HG02759 (cell line): ENCODE measurements around the gene OR2G6.
"Not testable (repeated sequence)": the region's sequence is repeated elsewhere in the genome, so short reads cannot be mapped to it uniquely, and the experiment has no call there.

Source experiments
- ATAC-seq: cut with Tn5 transposase; IDR thresholded peaks from one replicate; pipeline ENCODE4 v1.9.1; 2021; ENCODE audit warnings: mild to moderate bottlenecking, moderate library complexity; ENCODE audit not compliant: unreplicated experiment

The OR2G6 gene

DNA sequence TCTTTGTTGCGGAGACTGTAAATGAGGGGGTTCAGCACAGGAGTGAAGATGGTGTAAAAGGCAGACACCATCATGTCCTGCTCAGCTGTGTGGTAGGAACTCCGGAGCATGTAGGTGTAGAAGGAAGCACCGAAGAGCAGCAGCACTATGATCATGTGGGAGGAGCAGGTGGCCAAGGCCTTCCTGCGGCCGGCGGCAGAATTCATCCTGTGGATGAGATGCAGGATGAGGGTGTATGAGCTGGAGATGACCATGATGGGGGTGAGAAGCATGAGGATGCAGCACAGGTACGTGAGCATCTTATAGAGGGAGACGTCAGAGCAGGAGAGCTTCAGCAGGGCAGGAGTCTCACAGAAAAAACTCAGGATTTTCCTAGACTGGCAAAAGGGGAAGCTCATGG is 66.0 kb downstream of the OR2G6 start:
- not testable (repeated sequence) for ATAC-seq

DNA sequence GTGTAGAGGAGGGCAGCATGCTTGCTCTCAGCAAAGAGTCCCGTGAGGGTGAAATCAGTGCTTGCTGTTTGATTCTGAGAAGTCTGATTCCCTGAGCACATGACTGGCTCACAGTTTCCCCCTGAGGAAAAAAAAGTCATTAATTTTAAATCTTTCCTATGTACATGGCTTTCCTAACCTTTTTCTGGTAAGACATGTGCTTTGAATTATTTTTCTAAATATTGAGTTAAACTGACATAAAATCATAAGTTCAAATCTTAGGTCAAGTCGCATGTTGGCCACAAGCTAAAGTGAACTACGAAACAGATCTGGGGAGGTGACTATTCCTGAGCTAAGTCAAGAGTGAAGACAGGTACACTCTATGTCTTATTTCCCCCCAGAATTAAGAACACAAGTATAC is 66.8 kb downstream of the OR2G6 start, which contains the start of gene OR2T34:
OR2T34 (minus strand) TSS at position 101 of the 400 bp plus-strand sequence; CDS start at position 101, 0 bp downstream.
- ATAC-seq = not testable (repeated sequence)

DNA sequence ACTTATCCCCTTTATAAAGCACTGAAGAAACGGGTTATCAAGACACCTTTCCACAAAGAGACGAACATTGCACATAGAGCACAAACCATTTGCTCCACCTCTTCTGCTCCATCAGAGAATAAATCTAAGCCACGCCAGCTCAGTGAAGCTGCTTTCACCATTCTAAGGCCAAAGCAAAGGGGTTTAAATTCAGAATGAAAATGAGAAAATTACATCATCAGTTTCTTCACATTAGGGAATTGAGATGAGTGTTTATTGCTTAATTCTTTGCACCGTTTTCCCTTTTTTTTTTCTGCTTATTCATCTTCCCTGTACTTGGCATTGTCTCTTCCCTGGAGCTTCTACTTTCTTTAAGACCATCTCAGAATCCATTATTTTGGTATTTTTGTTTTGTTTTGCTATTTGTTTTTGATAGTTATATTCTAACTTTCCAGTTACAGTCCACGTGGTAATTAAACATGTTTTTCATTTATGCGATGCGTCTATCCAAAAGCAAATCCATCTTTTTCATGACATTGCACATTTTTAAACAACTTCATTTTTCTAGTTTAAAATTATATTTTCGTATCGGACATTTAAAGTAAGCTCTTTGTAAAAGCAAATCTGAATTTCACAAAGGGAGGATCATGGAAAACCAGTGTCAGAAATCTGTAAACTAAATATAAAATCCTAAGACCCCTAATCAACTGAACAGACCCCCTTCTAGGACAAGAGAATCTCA is 68.5 kb downstream of the OR2G6 start:
- ATAC-seq = no peak
